ENCODE results near the gene PKIG.

DNA sequence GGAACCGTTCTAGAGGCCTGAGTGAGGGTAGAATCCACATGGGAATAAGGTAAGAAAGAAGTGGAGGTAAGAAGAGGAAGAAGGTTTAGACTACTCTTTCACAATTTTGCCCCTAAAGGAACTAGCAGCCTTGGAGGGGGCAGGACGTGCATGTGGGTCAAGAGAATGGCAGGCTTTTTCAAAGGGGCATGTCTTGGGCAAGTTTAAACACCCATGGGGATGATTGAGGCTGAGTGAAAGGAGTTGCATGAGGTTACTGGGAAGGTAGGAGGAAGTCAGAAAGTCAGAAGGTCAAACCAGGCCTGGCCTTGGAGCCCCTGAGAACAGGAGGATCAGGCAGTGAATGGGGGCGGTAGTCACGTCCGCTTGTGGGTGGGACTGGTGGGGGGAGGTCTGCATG, 58.9 kb downstream of the PKIG start:
- TF ChIP-seq POLR2A (IDR thresholded peaks at IDR 0.05) (no peak), POLR2AphosphoS5 (IDR thresholded peaks at IDR 0.05) (no peak), EP300 (IDR thresholded peaks at IDR 0.05) (no peak)
- TF ChIP-seq, protein P1, sequence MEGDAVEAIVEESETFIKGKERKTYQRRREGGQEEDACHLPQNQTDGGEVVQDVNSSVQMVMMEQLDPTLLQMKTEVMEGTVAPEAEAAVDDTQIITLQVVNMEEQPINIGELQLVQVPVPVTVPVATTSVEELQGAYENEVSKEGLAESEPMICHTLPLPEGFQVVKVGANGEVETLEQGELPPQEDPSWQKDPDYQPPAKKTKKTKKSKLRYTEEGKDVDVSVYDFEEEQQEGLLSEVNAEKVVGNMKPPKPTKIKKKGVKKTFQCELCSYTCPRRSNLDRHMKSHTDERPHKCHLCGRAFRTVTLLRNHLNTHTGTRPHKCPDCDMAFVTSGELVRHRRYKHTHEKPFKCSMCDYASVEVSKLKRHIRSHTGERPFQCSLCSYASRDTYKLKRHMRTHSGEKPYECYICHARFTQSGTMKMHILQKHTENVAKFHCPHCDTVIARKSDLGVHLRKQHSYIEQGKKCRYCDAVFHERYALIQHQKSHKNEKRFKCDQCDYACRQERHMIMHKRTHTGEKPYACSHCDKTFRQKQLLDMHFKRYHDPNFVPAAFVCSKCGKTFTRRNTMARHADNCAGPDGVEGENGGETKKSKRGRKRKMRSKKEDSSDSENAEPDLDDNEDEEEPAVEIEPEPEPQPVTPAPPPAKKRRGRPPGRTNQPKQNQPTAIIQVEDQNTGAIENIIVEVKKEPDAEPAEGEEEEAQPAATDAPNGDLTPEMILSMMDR (IDR thresholded peaks at IDR 0.05) = no peak

Data from sigmoid colon (tissue), 4 donors.